ENCODE measurements around the gene EHD3.

Gene EHD3

DNA sequence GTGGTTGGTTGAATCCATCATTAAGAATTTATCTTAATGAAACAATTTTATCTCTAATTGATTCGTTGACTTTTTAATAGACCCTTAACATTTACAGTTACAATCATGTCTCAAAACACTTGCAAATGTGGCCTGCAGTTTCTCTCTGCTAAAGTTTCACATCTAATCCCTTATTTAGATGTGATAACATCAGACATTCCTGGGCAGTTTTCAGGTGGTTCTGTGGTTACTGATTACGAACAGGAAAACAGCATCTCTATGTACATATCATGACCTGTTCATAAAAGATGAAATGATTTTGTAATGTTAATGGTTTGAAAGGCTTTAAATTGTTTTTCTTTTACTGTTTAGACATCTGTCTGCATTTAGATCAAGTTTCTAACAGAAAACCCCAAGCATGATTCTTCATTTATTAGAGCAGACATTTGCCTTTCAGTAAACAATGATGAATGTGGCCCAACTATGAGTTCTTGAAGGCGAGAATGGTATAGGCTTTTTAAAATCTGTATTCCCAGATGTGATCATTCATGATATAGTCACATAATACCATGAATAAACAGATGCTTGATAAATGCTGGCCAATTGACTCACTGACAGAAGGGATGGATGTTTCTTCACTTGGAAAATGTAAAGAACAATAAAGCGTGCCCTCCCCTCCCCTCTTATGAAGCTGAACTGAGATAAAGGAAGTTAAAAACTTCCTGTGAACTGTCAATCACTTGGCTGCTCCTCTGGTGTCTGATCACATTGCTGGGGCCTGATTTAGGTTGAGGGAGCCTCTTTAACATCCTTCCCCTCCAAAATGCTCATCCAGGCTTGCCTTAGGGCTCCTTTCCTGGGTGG is 20.1 kb upstream of the EHD3 start:
- no peak for DNase-seq

DNA sequence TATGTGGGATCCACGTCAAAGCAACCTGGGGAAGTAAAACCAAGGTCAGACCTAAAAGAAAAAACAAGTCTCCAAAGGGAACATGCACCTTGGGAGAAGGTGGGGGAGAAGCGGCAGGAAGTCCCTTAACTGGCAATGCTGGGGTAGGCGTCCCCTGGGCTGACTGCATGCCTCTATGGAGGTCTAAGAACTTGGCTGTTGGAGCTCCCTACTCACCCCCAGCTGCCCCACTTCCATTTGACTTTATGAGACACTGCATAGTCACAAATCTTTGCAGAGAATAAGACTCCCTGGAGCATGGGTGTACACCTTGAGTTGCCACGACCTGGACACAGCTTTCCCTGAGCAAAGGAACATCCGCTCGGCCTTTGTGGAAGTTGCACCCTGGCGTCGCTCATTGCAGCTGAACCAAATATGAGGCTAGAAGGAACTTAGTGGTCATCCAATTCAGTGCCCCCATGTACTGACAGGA is 19.5 kb upstream of the EHD3 start:
- no peak for DNase-seq

DNA sequence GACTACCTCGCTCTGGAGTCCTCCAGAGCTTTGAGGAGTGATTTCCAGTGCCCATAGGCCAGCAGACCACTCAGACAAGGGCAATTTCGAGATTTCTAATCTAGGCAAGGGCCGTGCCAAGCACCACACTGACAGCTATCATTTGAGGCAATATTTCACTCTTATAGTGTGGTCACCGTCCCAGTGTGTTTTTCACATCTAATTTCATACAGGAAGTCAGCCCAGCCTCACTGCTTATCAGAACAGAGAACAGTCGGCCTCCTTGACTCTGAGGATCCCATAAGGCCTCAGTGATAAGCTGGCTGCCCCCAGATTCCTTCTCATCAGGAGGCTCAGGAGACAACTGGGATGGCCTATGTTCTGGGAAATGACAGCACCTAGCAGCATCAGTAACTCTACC is 17.2 kb upstream of the EHD3 start:
- DNase-seq: peak in 1 of 5 donors; percentile 59

DNA sequence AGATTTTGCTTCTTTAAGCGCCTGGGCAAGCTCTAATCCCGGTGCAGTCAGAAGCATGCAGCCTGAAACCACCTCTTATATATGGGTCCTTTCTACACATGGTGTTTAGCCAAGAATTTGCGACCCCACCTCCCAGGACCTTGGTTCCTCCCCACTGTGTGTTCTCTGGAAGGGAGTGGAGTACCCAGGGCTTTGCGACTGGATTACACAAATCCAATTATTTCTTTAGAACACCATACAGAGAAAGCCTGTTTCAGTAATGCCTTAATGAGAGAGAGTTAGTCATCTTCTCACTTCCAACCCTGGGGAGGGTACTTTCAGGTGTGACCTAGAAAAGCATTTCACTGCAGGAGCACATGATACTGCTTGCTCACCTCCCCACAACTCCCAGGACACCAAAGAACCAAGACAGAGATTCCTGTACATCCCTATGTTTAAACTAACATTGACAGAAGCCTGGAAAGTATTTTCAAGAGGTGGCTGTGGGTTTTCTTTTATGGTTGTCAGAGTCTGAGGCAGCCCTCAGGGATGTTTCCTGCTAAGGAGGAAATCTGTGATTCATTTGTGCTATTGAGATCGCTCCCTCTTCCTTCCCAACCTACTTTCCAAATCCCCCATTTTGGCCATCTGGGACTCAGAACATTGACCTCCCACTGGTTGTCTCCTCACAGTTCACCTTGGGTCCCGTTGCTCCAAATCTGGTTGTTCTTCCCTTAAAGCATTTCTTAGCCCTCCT is 16.3 kb upstream of the EHD3 start, which contains the start of gene CAPN14:
Gene CAPN14 (minus strand): TSS at position 51 of the 736 bp plus-strand sequence. CDS start 12,068 bp downstream, outside the sequence.
- peak in 1 of 5 donors; percentile 21 for DNase-seq

DNA sequence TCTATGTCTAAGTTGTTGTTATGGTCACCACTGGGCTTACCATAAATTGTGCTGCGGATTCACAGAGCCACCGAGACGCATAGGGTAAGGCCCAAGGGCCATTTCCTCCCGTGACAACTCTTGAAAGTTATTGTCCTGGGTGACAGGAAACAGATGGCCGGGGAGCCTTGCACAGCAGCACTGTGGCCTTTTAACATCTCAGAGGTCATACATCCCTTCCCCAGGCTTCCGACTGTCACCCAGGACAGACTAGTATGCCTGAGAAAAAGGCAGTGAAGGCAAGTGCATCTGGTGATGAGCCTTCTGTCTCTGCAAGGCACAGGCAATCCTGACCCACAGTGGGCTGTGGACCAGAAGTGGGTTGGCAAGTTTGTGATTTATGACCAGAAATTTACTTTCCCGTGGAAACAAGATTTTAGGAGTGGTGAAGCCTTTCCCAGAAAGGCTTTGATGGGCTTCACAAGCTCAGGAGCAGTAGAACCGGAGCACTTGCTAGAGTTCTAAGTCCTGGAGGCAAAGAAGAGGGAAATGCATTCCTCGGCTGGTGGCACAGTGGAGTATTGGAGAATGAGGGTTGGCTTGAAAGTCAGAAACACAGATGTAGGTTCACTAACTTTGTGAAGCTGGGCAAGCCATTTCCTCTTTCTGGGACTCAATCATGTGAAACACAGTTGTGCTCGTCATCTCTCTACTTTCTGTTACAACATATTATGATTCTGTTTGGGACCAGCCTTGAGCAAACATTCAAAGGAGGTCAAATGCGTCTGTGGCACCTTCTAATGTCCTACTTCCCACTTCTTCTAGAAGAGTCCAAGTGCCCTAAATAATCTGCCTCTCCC is 14.6 kb upstream of the EHD3 start:
- peak in 1 of 5 donors; percentile 55 for DNase-seq

DNA sequence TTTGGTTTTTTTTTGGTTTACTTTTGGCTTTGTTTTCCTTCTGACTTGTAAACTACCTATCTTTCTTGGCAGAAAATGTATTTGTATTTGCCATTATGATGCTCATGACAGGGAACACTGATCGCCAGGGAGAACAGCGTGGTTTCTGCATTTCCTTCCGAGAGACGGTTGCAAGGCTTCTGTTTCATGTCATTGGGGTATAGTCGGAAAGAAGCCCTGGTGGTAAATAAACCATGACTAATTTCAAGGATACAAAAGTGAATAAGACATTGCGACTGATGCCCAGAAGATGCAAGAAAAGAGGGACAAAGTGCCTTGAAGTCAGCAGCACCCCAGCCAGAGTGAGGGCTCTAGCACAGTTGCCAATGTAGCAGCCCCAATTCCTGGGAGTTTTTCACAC is 12.4 kb upstream of the EHD3 start:
- peak in 1 of 5 donors; percentile 67 for DNase-seq

DNA sequence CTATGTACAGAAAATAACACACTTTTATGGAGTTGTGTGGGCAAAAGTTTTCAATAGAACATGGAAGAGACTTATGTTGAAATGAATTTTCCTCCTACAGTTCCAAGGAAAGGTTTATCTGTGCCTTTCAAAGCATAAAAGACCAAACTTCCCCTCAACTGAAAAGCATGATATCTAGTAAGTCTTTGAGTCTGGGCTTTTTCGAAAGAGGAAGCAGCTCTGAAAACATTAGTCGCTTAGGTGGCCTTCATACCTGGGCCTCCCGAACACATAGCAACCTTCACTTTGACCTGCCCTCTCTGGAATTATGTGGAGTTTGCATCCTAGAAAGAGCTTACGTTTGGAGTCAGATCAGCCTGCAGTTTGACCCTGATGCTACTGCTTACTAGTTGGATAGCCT is 11.9 kb upstream of the EHD3 start:
- no peak for DNase-seq

DNA sequence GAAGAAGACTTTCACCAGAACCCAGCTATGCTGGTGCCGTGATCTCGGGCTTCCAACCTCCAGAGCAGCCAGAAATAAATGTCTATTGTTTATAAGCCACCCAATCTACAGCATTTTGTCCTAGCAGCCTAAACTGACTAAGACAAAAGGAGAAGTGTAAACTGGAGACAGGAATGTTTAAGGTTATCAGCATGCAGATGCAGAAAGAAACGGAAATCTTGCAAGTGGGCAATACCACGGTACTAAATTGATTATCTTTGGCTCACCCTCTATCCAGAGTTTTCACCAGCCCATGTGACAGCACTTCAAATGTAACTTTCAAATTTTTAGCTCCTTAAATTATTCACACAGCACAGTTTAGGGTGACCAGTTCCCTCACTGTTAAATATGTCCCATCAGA is 10.9 kb upstream of the EHD3 start:
- DNase-seq: no peak

GRCh38 chr2:31223749-31224148 is 10.2 kb upstream of the EHD3 start:
- DNase-seq: no peak

DNA sequence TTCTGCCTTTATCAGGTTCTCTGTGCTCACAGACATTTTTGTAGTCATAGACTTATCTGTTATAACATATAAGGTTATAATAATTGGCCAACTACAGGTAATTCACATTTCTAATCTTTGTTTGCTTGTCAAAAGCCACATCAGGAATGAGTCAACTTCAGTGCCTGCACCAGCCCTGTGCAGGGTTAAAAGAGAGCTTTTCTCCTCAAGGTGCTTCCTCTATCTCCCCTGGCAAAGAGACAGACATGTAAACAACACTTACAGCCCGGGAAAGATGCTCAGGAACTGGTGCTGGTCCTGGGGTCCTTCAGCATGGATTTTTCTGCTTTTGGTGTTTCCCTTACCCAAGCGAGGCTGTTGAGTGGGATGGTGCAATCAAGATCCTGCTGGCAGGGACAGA is 7.7 kb upstream of the EHD3 start:
- DNase-seq: no peak

- no peak for DNase-seq
These were observed 6.8 kb upstream of the EHD3 start for GRCh38 chr2:31227110-31227509.

DNA sequence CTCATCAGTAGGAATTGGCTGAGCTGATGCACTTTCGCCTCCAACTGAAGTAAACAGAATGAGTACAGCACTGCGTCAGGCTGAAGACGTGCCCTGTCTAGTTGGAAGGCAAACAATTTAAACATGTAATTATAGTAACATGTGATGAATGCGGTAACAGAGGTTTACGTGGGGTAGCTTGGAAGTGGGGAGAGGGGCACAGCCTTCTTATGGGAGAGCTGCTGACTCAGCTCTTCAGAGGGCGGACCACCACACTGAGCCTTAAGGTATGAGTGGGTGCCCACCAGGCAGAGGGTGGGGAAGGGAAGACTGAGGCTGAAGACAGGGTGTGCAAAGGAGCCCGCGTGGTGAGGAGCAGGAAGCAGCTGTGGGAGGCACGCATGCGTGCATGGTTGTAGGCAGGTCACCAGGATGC is 6.2 kb upstream of the EHD3 start:
- DNase-seq: no peak

GRCh38 chr2:31228717-31229116 is 5.2 kb upstream of the EHD3 start:
- DNase-seq: no peak

DNA sequence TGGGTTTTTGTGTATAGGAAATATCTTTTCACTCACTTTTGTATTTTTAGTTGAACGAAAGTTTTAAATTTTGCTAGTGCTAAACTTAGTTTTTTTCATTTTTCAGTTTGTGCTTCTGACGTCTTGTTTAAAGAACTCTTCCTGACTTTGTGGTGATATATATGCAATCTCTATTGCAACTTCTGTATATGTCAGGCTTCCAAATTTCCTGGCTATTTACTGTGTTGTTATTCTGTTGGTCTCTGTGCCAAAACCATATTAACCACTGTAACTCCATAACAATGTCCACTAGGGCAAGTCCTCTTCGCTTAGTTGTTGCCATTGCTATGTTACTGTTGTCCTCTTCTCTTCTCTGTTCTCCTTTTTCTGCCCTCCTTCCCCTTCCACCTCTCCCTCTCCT is 3.2 kb upstream of the EHD3 start:
- no peak for DNase-seq

DNA sequence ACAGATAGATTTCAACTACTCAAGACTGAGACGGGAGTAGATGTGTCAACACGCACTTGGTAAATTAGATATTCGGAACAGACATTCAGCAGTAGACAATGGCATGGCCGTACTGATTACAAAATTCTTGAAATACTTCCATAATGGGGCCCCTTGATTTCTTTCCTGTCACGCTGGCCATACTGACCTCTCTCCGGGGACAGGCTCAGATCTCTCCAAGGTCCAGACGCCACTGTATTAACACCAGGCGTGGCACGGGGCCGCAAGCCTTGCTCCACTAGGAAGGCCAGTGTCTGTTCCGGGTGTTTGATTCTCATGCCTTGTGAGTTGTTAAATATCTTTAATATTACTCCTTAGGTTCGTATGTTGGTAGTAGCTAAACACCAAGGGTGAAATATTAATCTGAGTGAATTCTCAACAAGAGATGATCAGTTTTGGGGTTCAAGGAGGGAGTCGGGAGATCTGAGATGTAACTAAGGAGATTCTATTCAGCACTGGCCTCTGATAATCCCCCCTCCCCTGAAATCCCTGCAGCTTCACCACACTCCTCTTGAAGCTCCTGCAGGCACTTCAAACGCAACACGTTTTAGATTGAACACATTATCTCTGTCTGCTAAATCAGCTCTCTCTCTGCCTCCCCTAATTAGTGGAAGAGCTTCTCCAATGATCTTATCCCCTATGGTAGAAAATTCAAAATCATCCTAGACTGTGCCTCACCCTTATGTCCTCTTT is 2.2 kb upstream of the EHD3 start:
- DNase-seq: no peak

GRCh38 chr2:31232586-31232985 is 1.4 kb upstream of the EHD3 start:
- no peak for DNase-seq

DNA sequence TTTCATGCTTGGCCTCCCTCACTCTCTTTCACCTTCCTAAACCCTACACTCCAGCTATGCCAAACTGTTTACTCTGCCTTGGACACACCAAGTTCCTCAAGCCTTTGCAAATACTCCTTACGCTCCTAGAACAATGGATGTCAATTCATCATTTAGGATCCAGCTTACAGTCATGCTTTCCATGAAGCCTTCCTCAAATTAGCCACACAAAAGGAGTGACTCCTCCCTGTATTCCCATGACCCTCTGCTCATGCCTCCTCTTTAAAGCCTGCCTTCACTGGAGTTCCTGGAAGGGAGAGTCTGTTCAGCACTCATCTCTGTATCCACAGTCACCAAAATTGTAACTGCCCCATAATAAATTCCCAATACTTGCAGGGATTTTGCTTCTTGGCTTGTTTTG is 721 bp upstream of the EHD3 start:
- DNase-seq: no peak

- no peak for DNase-seq
These were observed 941 bp downstream of the EHD3 start for GRCh38 chr2:31234683-31235503.

DNA sequence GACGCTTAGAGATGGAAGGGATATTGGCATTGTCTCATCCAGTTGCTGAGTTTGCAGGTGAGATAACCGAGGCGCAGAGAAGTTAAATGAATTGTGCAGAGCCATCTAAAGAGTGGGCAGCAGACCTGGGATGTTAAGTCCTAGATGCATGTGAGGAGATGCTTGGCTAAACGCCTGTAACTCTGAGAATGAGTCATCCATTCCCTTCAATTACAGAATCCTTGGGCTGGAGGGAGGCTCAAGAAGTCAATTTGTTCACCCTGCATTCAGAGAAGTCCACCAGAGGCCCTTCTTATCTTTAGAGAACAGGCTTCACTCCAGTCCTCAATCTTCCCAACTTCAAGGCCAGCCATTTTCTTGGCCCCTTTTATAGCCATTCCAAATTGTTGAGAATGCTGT is 1.6 kb downstream of the EHD3 start:
- no peak for DNase-seq

- DNase-seq: no peak
These were observed 2.7 kb downstream of the EHD3 start for GRCh38 chr2:31236433-31237205.
